K562 (cell line): ENCODE data around the gene BET1L. TPM values are rescaled to one million over a fixed set of nuclear protein-coding genes. Genes with fewer than 3 reads are reported as not detected.
A peak's percentile ranks its signal among the peaks of the same experiment; 100 is the strongest.

Source experiments
- ATAC-seq: fragments of 200-7000 bp; cut with Tn5 transposase; 3 replicates; pipeline ENCODE4 v1.9.1; 2020; ENCODE audit warnings: moderate library complexity
- BruUV-seq: library from RNA; stranded (reverse); fragments of 400-500 nt; replicated peaks from 2 replicates; lab custom pipeline; 2021; lab: Mats Ljungman, UMichigan
- CTCF ChIA-PET: fragments of 300-600 bp; formaldehyde crosslinking; extraction: SDS; loops from one replicate; lab custom pipeline; 2021; ENCODE audit warnings: low intra/inter-chr PET ratio; lab: Yijun Ruan, JAX
- POLR2A ChIA-PET: fragments of 300-600, 350-650 bp; sonication (Branson Sonifier 250); formaldehyde crosslinking; extraction: SDS; loops from one replicate; lab custom pipeline; 2021; ENCODE audit warnings: antibody characterized with exemption, inconsistent platforms; lab: Yijun Ruan, JAX
- DNase-seq, 4 experiments: peaks; one replicate each; pipeline versions ENCODE4 v3.0.0 to v3.0.0-alpha.2; 2011 to 2018; ENCODE audit warnings: low spot score in 3 of 4, mixed read lengths in 3 of 4; ENCODE audit errors: extremely low read depth in 1 of 4
- FAIRE-seq: peaks from 2 replicates; lab custom pipeline; 2011; peaks lifted over from hg19 to GRCh38; lab: Jason Lieb, UNC
- H2AFZ ChIP-seq: 2 replicates; pipeline ENCODE4 v1.6.0; 2011; ENCODE audit warnings: low read depth, low read length, control low read depth, inconsistent platforms
- H3K27ac ChIP-seq: fragments of 200-600 bp; 3 replicates; pipeline ENCODE4 v1.8.0; 2011; ENCODE audit warnings: low read depth, mild to moderate bottlenecking, control low read depth, inconsistent platforms, low read length, moderate library complexity, mixed read lengths; ENCODE audit errors: extremely low read depth
- H3K27me3 ChIP-seq, 2 experiments: fragments of 300-600 bp in 1 of 2; 2 replicates in 1 of 2; 3 replicates in 1 of 2; pipeline versions ENCODE4 v1.6.0 to v1.8.0; 2011; ENCODE audit warnings: inconsistent platforms in 2 of 2, low read length in 2 of 2, mild to moderate bottlenecking in 1 of 2, mixed read lengths in 1 of 2, moderate library complexity in 1 of 2; ENCODE audit not compliant: control insufficient read depth in 2 of 2, insufficient read depth in 2 of 2
- H3K36me3 ChIP-seq: fragments of 300-600 bp; 3 replicates; pipeline ENCODE4 v1.8.0; 2011; ENCODE audit warnings: mild to moderate bottlenecking, low read length, inconsistent platforms; ENCODE audit not compliant: control insufficient read depth, insufficient read depth
- H3K4me1 ChIP-seq, 2 experiments: fragments of 200-600 bp in 1 of 2; replicated peaks in 1 of 2; 2 replicates in 1 of 2; 3 replicates in 1 of 2; pipeline versions ENCODE4 v1.5.1 to v1.8.0; 2011; ENCODE audit warnings: inconsistent platforms in 2 of 2, low read length in 2 of 2, mild to moderate bottlenecking in 1 of 2, mixed read lengths in 1 of 2, moderate library complexity in 1 of 2; ENCODE audit not compliant: control insufficient read depth in 2 of 2, insufficient read depth in 2 of 2
- H3K4me2 ChIP-seq: 2 replicates; pipeline ENCODE4 v1.6.1; 2011; ENCODE audit warnings: low read length, control low read depth, inconsistent platforms, mixed read lengths; ENCODE audit not compliant: insufficient read depth
- H3K4me3 ChIP-seq: fragments of 200-600 bp; sonication (generic), shearing (Covaris generic); 2 replicates; pipeline ENCODE4 v1.5.1; 2016; ENCODE audit warnings: control low read depth, inconsistent platforms
- H3K79me2 ChIP-seq: fragments of 200-600 bp; 3 replicates; pipeline ENCODE4 v1.8.0; 2011; ENCODE audit warnings: low read length, inconsistent platforms; ENCODE audit not compliant: control insufficient read depth, insufficient read depth
- H3K9ac ChIP-seq, 2 experiments: 2 replicates each; pipeline versions ENCODE4 v1.6.0 to v1.6.1; 2011; ENCODE audit warnings: low read depth in 2 of 2, low read length in 2 of 2, control low read depth in 1 of 2, inconsistent platforms in 1 of 2, mild to moderate bottlenecking in 1 of 2, mixed read lengths in 1 of 2; ENCODE audit not compliant: insufficient read depth in 1 of 2
- H3K9me1 ChIP-seq: one replicate; pipeline ENCODE4 v1.6.0; 2011; ENCODE audit warnings: inconsistent platforms, mild to moderate bottlenecking, low read length, moderate library complexity; ENCODE audit not compliant: control insufficient read depth, insufficient read depth
- H3K9me3 ChIP-seq: replicated peaks from 2 replicates; pipeline ENCODE4 v1.5.1; 2011; ENCODE audit warnings: low read depth, low read length, inconsistent platforms; ENCODE audit not compliant: control insufficient read depth, insufficient read depth
- H4K20me1 ChIP-seq: replicated peaks from 2 replicates; pipeline ENCODE4 v1.6.1; 2011; ENCODE audit warnings: low read length, inconsistent platforms, mixed read lengths; ENCODE audit not compliant: control insufficient read depth, insufficient read depth
- CEBPG ChIP-seq, 3 experiments: fragments of 200-800 bp in 1 of 3; sonication (Bioruptor generic) in 1 of 3; sonication (generic) in 1 of 3; formaldehyde crosslinking in 1 of 3; IDR thresholded peaks in 2 of 3; conservative IDR thresholded peaks in 1 of 3; 2 replicates each; pipeline versions ENCODE4 v1.6.1 to v1.8.0; 2016 to 2022; ENCODE audit warnings: missing compliant biosample characterization in 2 of 3, missing genetic modification characterization in 2 of 3, mild to moderate bottlenecking in 1 of 3, missing genetic modification reagents in 1 of 3
- PATZ1 ChIP-seq: fragments of 250-450 bp; sonication (Bioruptor Pico); IDR thresholded peaks from 2 replicates; pipeline ENCODE4 v1.5.0; 2020; ENCODE audit warnings: mild to moderate bottlenecking, borderline replicate concordance
- WGBS: fragments of 100-300 bp; shearing (Covaris generic); methylation state at CpG from one replicate; pipeline ENCODE4 v1.1.6; 2016; ENCODE audit warnings: low coverage, mixed read lengths; ENCODE audit not compliant: insufficient coverage; ENCODE audit errors: missing lambda C conversion rate; 5-methylcytosine and 5-hydroxymethylcytosine counted together
- in situ Hi-C: fragments of 300-500 bp; cut with MboI; formaldehyde crosslinking; loops from 4 replicates; pipeline ENCODE4 v1.15.0; 2018; ENCODE audit warnings: inconsistent platforms, mixed read lengths
- intact Hi-C: fragments of 100-400 bp; cut with micrococcal nuclease; formaldehyde crosslinking; loops from 2 replicates; pipeline ENCODE4 v1.14.2; 2022
- polyA plus RNA-seq, 8 experiments: library from polyadenylated mRNA; depleted of rRNA in 4 of 8; stranded (reverse) in 5 of 8; unstranded in 3 of 8; fragments of >200 nt; fragmentation: Nextera tagmentation in 2 of 8; fragmentation: Illumina TruSeq in 1 of 8; extraction: Ambion mirVana in 2 of 8; extraction: Trizol in 1 of 8; gene quantifications; 2 replicates each; pipeline versions ENCODE4 v1.2.1 to v1.2.3, GENCODE V29; 2011 to 2014; ENCODE audit warnings: inconsistent platforms in 1 of 8, missing spikeins in 1 of 8
- total RNA-seq, 7 experiments: library from RNA; depleted of rRNA in 6 of 7; stranded (reverse); fragments of >200 nt in 6 of 7; fragmentation: Illumina TruSeq in 2 of 7; extraction: Trizol in 2 of 7; gene quantifications; 2 replicates each; pipeline versions ENCODE4 v1.2.1 to v1.2.3, GENCODE V29; 2011 to 2021; ENCODE audit warnings: low replicate concordance in 1 of 7

Gene BET1L
- total and polyA plus RNA-seq, 9 of the 15 experiments (the other 6 are each of a cell fraction or from before 2014, with no cell fraction given) = 9.9 to 69.1 (median 19.9) TPM

GRCh38 chr11:255176-255575 is 48.0 kb upstream of the BET1L start:
- CTCF ChIA-PET = no interaction called here
- no peaks in the 10 kb centered on the region for H3K9me3 ChIP-seq
- no peak overlapping the region for H3K27ac ChIP-seq
- no TSS peak for BruUV-seq
- TF ChIP-seq PATZ1 (CRISPR knock-in tag) (no peak), CEBPG (CRISPR knock-in tag; IDR thresholded peaks at IDR 0.05) (no peak), CEBPG (tag; conservative IDR thresholded peaks at IDR 0.05 in 1 of 2, IDR thresholded peaks at IDR 0.05 in 1 of 2) (peak in 1 of 2 experiments; percentile 13; a peak in 2 of 4 replicates)
- POLR2A ChIA-PET = interaction anchor here (0.6 to 1.1 kb wide), 3 partner anchors 11 to 195 kb away, joined by 3 to 4 read pairs (median 3); partner anchors contain the start of gene PTDSS2
- H3K79me2 ChIP-seq = no peaks in the 10 kb centered on the region
- no peaks in the 10 kb centered on the region for H3K9me1 ChIP-seq
- no peak overlapping the region for H3K9ac ChIP-seq
- H3K4me1 ChIP-seq = peaks cover 13 to 19% of the 10 kb centered on the region in 2 experiments
- no peaks in the 10 kb centered on the region for H3K27me3 ChIP-seq
- H3K4me2 ChIP-seq = no peak overlapping the region
- in situ Hi-C loops (no loop called here), intact Hi-C loops (no loop called here)
- no peak overlapping the region for H2AFZ ChIP-seq
- no peaks in the 10 kb centered on the region for H4K20me1 ChIP-seq
- no peak for FAIRE-seq
- 32% methylated on average over 3 of the region's 3 CpGs for WGBS
- peaks cover 38% of the 10 kb centered on the region for H3K36me3 ChIP-seq
- ATAC-seq = no peak
- H3K4me3 ChIP-seq = no peak overlapping the region
- no peak for DNase-seq
